CD4-positive, alpha-beta T cell treated with Interleukin-10 for 1 hour (primary cell): ENCODE measurements around the gene AADAT.
"Not testable (repeated sequence)": the region's sequence is repeated elsewhere in the genome, so short reads cannot be mapped to it uniquely, and the experiment has no call there.

Experiments
- DNase-seq: peaks from one replicate; pipeline ENCODE4 v3.0.0-alpha.2; 2020

AADAT gene

DNA sequence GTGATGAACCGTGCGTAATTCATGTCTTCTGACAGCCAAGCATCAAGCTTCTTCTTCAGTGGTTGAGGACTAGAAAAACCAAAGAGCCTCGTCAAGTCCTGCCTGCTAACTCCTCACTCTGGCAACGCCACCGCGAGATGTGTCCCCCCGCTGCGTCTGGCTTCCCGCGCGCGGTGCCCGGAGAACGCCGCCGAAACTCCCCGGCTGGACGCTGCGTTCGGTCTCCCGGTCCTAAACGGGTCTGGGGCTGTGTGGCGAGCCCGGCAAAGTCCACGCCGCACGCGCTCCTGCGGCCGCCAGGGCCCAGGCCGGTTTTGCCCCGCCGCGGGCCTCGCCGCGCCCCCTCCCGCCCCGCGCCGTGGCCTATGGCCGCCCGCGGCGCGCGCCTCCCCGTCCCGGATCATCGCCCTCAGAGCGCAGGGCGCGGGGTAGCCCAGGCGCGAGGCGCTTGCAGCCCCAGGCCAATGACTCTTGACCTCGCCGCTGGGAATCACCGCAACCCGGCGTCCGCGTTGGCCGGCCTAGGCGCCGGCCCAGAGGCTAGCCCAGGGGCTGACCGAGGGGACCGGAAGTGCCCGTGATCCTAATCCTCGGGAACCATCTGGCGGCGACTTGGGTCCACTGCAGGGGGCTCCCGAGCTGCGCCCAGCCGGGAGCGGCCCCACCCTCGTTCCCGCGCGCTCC is at the start of gene AADAT:
Gene AADAT (minus strand): TSS at position 289 of the 684 bp plus-strand sequence. CDS start 266 bp downstream, at position 23.
- no peak for DNase-seq

DNA sequence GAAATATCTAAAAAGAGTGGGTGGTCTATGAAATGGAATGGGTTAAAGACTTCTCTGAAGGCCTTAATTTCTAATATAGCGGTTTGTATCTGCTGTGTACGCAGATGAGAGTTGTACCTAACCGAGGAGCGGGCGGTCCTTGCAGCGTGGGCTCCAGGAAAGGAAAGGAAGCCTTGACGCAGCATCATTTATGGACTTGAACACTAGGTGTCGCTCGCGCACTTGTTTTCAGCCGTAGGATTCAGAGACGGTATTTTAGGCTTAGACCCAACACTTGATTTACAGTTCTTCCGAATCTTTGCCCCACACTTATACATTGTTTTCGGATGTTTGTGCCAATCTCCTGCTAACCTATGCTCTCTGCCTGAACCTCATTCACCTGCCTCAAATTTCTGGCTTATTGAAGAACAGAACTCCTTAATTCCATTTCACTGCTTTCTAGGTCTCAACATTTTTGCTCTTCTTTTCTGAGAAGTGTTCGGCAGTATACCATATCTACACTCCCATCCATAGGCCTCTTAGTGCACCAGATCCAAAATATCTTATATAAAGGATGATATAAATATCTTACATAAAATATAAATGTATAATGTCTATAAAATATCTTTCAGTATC is 48.9 kb upstream of the AADAT start:
- peak; percentile 61 for DNase-seq

DNA sequence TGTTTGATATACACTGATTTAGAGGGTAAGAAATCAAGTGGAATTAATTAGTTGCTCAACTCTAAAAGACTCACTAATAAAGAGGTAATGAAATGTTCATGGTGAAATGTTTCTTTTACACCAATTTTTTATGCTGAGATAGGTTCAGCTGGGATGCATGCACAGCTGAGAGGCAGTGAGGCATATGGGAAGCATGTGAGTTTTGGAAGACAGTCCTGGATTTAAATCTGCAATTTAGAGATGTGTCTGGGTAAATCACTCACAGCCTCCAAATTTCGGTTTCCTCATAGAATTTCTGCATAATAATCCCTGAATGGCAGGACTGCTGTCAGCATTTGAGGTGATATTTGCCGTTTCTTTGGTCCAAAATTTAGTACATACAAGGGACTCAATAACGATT is 48.2 kb upstream of the AADAT start:
- no peak for DNase-seq

DNA sequence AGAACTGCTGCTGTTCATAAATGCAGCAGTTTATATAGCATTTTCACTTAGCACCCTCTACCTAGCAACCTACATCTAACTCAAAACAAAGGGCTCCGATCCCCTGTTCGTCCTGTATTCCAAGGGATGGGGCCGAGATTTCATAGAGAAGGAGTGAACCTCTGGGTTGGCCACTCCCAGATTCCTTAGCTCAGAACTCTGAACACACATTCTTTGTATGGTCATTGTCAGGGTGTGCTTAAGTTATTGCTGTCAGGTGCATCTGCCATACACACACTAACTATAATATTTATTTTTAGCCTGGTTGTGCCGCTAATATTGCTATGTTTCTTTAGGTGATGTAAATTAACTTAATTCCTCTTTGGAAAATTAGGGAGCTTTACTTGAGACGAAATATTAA is 47.7 kb upstream of the AADAT start:
- no peak for DNase-seq

DNA sequence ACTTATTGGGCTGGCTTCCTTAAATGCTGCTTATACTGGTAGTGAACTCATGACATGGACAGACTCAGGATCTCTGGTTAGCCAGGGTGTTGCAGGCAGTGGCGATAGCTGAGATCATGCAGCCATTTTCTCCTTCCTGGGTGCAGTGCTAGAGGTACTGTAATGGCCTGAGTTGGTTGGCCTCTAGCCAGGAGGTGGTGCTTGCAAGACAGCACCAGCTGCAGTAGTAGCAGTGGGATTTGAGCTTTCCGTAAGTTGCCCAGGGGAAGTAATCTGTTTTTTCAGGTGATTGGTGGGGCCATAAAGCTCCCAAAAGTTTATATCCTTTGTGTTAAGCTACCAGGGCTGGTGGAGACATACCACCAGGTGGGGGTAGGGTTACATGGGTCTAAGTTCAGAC is 45.1 kb upstream of the AADAT start:
- DNase-seq: no peak

DNA sequence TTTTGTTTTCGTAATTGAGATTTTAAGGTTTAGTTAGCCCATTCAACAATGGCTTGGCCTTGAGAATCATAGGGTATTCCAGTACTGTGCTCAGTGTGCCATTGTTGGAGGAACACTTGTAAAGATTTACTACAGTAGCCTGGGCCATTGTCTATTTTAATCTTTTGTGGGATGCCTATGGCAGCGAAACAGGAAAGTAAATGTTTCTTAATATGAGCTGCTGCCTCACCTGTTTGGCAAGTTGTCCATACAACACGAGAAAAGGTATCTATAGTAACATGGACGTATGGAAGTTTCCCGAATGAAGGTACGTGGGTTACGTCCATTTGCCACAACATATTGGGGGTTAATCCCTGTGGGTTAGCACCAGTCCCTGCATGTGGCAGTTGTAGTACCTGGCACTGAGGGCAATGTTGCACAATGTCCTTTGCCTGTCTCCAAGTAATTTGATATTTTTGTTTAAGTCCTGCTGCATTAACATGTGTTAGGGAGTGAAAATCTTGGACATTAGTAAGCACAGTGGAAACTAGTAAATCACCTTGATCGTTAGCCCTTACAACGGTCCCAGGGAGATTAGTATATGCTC is 38.6 kb upstream of the AADAT start:
- no peak for DNase-seq

DNA sequence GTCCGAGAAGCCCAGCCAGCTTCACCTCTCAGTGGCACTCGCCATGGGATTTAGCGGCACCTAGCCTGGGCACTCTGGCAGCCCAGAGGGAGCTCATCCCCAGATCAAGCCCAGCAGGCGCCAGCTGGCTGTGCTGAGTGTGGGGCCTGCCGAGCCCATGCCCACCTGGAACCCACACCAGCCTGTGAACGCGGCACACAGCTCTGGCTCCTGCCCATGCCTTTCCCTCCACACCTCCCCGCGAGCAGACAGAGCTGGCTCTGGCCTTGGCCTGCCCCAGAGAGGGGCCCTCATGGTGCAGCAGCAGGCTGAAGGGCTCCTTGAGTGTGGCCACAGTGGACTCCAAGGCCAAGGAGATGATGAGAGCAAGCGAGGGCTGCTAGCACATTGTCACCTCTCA is 38.0 kb upstream of the AADAT start:
- DNase-seq: no peak

DNA sequence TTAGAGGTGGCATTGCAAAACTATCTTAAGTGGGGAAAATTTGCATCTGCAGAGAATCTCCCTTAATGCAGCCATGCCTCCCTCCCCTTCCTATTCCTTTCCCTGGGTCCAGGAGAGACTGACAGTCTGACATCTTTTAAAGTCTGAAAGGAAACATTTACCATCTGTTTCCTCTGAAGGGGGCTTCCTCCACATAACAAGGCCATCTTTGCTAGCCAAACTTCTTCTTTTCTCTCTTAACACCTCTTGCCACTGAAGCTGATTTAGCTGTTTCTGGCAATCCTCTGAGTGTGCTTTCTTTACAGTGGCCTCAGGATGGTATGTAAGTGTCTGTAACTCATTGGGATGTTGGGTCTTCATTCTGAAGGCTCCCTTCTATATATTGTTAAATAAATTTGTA is 34.6 kb upstream of the AADAT start:
- no peak for DNase-seq

DNA sequence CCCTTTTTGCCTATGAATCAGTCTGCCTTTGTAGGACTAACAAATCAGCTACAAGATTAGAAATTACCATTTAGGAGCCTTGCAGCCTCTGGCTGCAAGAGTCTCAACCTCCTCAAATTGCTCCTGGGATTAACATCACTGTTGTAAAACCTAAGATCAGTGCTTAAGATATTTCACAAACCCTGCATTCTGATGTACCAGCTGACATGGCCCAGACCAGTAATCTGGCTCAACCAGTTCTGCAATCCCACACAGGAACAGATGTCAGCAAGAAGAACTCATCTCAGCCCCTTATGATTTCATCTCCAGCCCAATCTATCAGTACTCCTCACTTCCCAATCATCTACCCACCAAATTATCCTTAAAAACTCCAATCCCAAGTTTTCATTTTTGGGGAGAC is 32.5 kb upstream of the AADAT start:
- DNase-seq: no peak

DNA sequence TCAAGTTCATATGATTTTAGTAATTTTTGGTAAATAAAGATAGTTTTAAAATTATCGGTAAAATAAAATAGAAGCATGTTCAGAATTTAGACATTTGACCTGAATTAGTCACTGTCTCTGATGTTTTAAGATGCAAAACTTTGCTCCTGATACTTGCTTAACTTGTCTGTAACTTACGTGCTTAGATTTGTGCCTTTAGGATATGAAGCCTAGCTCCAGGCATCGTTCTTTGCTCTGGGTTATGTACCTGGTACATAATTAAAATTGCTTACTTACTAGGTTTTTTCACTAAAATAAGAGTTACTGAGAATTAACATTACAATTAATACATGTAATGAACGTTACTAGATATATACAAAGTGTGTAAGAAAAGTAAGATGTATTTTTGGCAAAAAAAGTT is 24.9 kb upstream of the AADAT start:
- DNase-seq: no peak

DNA sequence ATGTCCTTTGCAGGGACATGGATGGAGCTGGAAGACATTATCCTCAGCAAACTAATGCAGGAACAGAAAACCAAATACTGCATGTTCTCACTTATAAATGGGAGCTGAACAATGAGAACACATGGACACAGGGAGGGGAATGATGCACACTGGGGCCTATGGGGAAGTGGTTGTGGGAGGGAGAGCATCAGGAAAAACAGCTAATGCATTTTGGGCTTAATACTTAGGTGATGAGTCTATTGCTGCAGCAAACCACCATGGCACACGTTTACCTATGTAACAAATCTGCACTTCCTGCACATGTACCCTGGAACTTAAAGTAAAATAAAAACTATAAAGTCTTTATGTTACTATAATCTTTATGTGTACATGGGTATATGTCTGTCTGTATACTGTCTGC is 24.4 kb upstream of the AADAT start:
- not testable (repeated sequence) for DNase-seq

DNA sequence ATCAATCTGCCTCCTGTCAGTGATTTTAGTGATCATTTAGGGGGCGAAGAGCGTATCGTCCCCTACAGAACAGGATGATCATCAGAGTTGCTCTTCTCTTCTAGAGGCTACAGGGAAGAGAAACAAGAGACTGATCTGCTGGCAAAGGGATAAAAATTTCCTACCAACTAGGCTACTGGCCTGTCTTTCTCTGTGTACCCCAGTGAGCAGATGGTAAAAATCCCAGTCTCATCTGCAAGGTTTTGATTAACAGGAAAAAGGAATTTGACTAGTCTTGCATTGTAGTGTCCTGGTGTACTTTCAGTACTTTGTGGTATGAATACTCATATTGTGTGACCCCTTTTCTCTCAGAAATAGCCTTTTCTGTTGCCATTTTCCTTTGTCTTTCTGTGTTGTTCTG is 21.8 kb upstream of the AADAT start:
- no peak for DNase-seq

DNA sequence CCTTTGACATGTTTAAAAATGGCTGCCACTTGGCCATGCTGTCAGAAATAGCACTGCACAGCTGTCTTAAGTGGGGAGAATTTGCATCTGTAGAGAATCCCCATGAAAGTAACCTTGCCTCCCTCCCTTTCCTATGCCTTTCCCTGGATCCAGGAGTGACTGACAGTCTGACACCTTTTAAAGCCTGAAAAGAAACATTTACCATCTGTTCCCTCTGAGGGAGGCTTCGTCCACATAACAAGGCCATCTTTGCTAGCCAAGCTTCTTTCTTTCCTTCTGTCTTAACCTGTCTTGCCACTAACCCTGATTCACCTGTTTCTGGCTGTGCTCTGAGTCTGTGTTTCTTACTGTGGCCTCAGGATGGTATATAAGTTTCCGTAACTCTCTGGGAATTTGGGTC is 21.3 kb upstream of the AADAT start:
- DNase-seq: no peak

DNA sequence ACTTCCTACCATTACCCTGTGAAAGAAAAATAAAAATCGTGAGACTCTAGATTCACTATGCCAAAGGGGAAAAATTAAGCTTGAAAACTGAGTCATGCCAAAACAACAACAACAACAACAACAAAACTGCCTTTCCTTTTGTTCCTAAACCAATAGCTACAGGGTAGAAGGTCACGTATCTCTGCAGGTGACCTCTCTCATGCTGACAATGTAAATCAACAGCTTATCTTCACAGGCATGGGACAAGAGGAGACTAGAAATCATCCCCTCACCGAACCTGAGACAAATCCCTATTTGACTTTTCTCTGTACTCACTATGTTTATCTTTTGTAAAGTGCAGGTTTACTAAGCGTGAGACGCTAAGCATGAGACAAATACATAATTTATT is 20.5 kb upstream of the AADAT start:
- no peak for DNase-seq

DNA sequence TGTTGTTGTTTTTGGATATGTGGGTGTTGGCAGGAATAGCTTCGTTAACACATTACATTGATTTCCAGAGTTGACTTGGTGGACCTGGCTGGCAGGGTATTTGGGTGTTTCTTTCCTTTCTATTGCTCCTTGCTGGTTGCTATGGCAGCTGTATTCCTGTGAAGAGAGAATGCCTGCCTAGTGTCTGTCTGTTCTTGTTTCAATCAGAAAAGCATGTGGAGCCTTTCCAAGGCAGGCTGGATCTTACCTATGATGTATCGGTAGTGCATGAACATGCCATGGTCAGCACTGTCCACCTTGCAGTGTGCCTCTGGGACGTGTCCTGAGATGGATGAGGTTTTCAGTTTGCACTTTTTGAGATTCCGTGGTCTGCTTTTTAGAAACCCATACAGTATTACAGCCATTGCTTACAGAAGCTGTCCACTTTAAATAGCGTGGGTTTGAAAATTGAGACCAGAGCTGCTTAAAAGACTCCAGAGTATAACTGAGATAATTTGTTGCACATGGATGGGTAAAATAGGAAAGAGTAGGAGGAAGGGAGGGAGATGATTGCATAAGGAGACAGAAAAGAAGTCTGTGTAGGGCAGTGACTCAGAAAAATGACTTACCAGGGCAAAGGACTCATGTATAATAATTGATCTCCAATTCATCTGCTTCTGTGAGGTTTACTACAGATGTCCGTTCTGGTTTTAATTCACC is 20.0 kb upstream of the AADAT start:
- DNase-seq: no peak

DNA sequence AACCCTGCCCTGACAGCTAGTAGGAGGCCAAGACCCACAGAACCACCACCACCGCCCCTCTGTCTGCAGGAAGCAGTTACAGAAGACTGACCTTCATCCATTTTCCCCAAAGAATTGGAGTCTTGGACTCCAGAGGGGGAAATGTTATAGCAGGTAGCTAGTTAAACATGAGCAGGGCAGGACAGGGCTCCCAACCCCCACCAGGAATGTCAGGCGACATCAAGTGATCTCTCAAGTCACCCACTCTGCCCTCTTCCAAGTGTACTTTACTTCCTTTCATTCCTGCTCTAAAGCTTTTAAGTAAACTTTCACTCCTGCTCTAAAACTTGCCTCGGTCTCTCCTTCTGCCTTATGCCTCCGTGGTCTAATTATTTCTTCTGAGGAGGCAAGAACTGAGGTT is 17.1 kb upstream of the AADAT start:
- no peak for DNase-seq

DNA sequence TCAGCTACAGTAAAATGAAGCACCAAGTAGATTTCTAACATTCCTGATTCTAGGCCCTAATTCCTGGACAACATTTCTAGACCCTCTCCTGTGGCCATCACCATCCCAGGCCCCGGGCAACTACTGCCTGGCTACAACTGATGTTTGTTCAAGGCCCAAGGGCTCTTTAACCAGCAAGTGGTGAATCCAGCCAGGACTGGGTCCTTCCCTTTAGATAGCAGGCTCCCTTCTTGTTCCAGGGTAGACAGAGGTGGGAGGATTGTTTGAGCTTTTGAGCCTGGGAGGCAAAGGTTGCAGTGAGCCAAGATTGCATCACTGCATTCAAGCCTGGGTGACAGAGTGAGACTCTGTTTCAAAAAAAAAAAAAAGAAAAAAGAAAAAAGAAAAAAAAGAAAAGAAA is 12.7 kb upstream of the AADAT start:
- no peak for DNase-seq

DNA sequence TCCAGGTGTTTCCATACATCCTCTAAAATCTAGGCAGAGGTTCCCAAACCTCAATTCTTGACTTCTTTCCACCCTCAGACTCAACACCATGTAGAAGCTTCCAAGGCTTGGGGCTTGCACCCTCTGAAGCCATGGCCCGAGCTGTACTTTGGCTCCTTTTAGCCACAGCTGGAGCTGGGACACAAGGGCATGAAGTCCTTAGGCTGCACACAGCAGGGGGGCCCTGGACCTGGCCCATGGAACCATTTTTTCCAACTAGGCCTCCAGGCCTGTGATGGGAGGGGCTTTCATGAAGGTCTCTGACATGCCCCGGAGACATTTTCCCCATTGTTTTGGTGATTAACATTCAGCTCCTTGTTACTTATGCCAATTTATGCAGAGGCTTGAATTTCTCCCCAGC is 8.4 kb upstream of the AADAT start:
- not testable (repeated sequence) for DNase-seq

DNA sequence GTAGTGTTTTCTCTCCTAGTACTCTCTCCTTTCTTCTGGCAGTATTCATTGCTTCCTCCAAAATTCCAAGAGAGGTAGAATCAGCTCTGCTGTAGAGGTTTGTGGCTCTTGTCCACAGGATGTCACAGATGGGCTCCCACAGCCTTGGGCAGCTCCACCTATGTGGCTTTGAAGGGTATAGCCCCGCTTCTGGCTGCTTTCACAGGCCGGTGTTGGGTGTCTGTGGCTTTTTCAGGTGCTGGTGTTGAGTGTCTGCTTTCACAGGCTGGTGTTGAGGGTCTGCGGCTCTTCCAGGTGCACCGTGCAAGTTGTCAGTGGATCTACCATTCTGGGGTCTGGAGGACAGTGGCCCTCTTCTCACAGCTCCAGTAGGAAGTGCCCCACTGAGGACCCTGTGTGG is 7.9 kb upstream of the AADAT start:
- DNase-seq: no peak

DNA sequence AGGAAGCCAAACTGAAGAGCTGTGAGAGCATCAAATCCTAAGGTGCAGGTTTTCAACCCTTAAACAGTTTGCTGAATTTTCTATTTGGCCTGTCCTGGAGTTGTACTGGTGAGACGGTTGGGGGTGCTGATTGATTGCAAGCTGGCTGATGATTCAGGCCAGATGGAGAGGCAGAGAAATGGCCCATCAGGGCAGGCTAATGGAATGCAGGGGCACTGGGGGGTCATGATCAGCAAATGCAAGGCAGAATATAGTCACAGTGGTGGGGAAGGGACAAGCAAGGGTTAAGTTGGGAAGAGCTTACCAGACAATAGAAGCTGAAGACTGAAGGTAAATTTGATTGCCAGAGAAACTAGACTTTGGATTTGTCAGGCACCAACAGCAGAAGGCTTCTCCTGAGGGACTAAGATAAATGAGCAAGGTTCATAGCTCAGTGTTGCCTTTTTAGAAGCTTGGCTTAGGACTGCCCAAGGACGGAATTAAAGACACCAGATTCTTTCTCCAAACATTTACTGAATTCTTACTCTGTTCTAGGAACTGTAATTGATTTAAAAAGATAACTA is 4.3 kb upstream of the AADAT start:
- no peak for DNase-seq

DNA sequence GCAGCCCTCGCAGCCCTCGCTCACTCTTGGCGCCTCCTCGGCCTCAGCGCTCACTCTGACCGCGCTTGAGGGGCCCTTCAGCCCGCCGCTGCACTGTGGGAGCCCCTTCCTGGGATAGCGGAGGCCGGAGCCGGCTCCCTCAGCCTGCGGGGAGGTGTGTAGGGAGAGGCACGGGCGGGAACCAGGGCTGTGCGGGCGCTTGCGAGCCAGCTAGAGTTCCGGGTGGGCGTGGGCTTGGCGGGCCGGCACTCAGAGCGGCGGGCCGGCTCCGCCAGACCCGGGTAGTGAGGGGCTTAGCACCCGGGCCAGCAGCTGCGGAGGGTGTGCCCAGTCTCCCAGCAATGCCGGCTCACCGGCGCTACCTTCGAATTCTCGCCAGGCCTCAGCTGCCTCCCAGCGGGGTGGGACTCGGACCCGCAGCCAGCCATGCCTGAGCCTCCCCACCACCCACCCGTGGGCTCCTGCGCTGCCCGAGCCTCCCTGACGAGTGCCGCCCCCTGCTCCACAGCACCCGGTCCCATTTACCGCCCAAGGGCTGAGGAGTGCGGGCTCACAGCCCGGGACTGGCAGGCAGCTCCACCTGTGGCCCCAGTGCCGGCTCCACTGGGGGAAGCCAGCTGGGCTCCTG is 1.4 kb upstream of the AADAT start:
- no peak for DNase-seq

DNA sequence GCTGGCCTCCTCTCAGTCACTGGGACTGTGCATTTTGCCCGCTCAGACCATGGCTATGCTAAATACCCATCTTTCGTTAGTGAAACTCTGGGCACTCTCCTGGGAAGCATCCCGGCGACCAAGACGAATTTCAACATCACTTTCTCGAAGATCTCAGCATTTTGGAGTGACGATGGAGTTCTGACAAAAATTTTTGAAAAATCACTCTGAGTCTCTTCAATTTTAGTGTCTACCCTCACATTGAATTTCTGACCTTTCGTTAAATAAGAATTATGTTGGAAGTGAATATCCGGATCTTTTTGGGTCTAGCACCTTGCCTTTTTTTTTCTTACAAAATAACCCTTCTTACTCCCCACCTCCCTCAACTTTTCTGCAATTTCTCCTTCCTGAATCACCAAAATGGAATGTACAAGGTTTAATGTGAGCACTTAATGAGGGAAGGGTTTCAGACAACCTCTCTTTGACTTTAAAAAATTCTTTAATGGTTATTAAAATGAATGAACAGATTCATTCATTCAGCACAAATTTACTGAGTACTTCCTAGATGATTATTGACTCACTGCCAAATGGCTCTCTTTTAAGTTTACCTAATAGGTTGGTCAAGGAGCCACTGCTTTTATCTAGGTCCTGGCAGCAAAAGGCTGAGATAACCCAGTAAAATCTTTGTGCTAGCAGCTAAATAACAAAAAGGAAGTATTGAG is 746 bp upstream of the AADAT start:
- DNase-seq: no peak

DNA sequence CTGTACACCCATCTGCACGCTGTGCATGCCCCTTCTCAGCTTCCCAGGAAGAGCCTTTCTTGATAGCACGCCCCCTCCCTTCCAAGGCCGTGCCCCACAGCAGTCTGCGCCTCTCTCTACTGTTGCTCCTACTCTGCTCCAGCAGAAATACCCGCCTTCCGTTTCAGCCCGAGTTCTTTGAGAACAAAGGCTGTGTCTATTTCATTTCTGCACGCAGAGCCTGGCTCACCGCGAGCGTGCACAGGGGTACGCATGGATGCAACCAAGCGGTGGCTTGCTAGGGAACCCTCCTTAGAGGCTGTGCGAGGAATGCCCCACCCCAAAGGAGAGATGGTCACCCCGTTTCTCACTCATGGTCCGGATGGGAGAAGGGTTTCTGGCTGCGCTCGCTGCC is 485 bp downstream of the AADAT start:
- DNase-seq: no peak
